Stimulated activated CD4-positive, alpha-beta T cell treated with anti-CD3 and anti-CD28 coated beads, TNF-alpha, amount 100 ng/mL, for 48 hours (primary cell): ENCODE results near the gene GRK6.

Experiments
- DNase-seq, 3 donors: peaks; one replicate each; pipeline ENCODE4 v3.0.0-alpha.2; 2020; ENCODE audit warnings: low read depth in 3 of 3

GRK6 gene

DNA sequence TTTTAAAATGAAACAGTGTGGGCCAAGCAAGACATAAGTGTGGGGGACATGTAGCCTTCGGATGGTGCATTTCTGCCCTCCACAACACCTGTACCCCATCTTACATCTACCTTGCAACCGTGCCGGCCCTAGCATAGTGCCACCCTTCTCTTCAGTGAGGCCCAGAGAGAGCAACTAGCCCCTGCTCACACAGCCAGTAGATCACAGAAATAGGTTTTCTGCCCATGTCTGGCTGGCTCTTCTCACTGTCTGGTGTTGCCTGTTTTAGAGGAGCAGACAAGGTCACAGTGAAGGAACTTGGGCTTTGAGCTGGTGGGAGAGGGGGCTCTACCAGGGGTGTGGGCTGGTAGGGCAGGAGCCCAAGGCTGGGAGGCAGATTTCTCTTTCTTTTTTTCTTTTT is 59.8 kb downstream of the GRK6 start:
- no peak for DNase-seq

DNA sequence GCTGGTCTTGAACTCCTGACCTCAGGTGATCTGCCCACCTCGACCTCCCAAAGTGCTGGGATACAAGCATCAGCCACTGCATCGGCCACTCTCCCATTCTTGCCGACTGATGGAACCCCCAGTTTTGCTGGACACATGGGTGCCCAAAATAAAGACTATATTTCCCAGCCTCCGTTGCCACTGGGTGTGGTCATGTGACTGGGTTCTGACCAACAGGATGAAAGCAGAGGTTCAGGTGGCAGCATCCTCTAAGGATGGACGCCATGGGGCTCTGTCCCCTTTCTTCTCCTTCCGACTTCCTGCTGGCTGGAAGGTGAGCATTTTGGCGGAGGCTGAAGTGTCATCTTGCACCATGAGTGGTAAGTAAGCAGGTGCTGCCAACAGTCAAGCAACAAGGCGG is 60.7 kb downstream of the GRK6 start:
- no peak for DNase-seq

DNA sequence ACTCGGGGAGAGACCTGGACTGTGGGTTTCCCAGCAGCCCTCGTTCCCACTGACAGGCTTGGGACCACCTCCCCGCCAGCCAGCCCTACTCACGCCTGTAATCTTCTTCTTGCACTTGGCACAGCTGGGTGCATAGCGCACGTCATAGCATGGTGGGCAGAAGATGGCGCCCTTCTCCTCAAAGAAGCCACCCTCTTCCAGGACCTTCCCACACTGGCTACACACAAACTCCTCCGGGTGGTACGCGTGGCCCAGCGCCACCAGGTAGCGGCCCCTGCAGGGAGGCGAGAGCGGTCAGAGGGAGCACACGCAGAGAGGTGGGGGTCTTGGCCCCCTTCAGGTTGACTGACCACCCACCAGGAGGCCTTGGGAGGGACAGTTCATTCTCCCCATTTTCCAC is 61.5 kb downstream of the GRK6 start:
- no peak for DNase-seq

DNA sequence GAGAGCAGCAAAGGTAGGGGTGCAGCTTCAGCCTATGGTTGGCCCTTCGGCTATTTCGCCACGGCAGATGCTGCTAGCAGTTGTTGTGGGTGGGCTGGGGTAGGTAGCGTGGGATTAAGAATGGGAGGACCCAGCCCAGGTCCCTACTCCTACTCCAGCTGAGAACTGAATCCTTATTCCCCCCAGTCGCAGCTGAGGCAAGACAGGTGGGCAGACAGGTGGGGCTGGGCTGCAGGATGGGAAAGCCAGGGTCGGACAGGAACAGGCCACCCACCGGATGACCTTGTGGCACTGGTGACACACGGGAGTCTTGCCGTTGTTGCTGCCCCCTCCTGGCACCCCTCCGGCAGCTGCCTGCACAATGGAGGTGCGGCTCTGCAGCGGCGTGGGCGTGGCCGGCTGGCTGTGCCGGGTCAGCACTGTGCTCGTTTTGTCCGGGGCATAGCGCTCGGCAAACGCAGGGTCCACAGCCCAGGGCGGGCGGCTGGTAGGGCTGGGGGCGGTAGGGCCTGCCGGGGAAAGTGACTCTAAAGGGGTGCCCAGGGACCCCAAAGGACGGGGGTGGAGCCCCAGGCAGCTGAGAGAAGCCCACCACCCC is 62.7 kb downstream of the GRK6 start:
- no peak for DNase-seq

DNA sequence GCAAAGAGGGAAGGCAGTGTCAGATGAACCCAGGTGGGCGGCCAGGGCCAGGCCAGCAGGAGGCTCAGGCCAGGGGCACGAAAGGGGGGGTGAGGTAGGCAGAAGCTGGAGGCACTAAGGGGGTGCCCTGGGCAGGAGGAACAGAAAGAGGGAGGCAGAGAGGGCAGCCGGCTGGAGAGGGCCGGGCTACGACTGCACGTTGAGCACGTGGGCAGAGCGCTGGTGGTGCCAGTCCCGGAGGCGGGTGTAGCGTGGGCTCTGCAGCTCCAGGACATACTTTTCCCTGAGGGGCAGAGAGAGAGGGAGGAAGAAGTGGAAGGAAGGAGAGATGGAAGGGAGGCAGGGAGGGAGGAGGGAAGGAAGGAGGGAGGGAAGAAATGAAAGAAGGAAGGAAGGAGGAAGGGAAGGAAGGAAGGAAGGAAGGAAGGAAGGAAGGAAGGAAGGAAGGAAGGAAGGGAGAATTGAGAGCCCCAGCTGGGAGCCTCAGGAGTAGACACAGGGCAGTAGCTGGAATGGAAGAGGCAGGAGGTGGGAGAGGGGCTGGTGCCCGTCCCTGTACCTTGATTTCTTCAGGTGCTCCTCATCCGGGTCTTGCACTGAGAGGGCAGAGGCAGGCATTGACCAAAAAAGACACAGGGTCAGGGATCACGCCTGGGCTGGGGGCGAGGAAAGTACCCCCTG is 64.0 kb downstream of the GRK6 start:
- DNase-seq = no peak

DNA sequence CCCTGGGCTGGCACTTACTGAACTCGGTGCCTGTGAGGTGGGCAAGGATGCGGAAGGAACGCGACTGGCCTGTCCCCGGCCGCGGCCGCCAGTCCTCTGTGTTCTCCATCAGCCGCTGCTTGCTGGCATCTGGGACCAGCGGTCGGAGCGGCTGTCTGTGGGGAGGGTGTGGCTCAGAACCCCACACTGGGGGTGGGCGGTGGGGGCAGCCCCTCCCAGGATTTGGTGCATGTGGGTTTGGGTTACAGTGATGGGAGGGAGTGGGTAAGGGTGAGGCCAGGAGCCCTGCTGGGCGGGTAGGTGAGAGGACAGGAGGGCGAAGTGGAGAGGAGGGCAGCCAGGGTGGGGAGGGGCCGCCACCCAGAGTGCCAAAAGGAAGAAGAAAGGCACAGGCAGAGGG is 64.5 kb downstream of the GRK6 start:
- no peak for DNase-seq

DNA sequence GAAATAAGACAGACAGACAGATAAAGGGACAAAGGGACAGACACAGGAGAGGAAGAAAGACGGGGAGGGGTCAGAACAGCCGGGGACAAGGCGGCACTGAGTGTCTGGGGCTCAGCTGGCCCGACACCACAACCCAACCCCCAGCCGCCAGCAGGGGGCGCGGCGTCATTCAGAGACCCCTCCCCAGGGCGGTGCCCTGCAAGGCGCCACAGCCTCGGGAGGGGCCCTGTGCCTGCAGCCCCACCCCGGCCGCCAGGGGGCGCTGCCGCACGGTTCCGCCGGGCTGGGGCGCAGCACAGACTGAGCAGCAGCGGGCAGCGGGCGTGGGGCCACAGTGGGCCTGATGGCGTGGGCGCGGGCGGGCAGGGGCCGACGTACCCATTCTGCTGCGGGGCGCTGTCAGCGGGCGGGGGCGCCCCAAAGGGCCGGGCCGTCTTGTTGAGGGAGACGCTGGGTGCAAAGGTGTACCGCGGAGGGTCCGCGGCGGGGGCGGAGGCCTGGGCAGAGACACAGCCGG is 65.0 kb downstream of the GRK6 start:
- DNase-seq = no peak

DNA sequence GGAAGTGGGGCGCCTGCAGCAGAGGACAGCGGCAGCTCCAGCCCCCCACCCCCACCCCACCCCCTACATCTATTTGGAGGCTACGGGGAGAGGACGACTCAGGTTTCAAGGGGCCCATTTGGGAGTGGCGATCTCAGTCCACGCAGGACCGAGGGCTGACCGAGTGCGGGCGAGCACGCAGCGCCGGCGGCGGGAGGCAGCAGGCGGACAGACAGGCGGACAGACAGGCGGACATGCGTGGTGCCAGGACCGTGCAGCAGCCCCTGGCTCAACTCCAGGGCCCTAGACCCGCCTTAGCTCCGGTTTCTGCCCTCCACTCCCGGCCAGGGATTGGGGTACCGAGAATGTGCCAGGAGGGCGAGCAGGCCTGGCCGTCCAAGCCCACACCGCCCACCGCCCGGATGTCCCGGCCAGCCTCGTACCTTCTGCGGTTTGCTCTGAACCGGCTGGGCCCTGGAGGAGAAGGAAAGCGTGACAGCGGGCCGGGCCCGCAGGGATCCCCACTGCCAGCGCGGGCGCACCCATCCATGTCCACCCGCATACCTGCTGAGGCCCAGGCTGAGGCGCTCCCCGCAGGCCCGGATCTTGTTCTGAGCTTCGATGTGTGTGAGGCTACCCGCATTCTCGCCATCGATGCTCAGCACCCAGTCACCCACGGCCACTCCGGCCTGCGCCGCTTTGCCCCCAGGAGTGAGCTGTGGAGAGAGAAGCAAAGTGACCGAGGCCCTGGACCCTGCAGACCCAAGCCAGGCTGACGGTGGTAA is 65.7 kb downstream of the GRK6 start:
- DNase-seq = no peak
